NB4 (cell line): ENCODE measurements around the gene FCRL3.

Experiments
- DNase-seq: peaks from one replicate; pipeline ENCODE4 v3.0.0; 2010; ENCODE audit warnings: low read depth
- H3K4me3 ChIP-seq: one replicate; pipeline ENCODE4 v1.5.1; 2011; ENCODE audit warnings: mild to moderate bottlenecking, low read depth, low read length, moderate library complexity
- CTCF ChIP-seq: IDR thresholded peaks from one replicate; pipeline ENCODE4 v1.5.1; 2012; ENCODE audit warnings: low read depth, low read length
- MAX ChIP-seq: IDR thresholded peaks from 2 replicates; pipeline ENCODE4 v1.6.1; 2011; ENCODE audit warnings: low read depth, low read length
- MYC ChIP-seq: IDR thresholded peaks from 2 replicates; pipeline ENCODE4 v1.6.1; 2011; ENCODE audit warnings: low read depth, low read length
- POLR2A ChIP-seq: IDR thresholded peaks from 2 replicates; pipeline ENCODE4 v1.6.1; 2011; ENCODE audit warnings: mild to moderate bottlenecking; ENCODE audit not compliant: insufficient read length; ENCODE audit errors: extremely low read depth

Gene FCRL3

GRCh38 chr1:157725221-157725577 lies 24.6 kb upstream of the FCRL3 start:
- DNase-seq, result peak; percentile 2
- TF ChIP-seq POLR2A, result no peak
- no peak for TF ChIP-seq CTCF
- no peak for TF ChIP-seq MAX
- no peak for TF ChIP-seq MYC
- H3K4me3 ChIP-seq, result no peak overlapping the region

DNA sequence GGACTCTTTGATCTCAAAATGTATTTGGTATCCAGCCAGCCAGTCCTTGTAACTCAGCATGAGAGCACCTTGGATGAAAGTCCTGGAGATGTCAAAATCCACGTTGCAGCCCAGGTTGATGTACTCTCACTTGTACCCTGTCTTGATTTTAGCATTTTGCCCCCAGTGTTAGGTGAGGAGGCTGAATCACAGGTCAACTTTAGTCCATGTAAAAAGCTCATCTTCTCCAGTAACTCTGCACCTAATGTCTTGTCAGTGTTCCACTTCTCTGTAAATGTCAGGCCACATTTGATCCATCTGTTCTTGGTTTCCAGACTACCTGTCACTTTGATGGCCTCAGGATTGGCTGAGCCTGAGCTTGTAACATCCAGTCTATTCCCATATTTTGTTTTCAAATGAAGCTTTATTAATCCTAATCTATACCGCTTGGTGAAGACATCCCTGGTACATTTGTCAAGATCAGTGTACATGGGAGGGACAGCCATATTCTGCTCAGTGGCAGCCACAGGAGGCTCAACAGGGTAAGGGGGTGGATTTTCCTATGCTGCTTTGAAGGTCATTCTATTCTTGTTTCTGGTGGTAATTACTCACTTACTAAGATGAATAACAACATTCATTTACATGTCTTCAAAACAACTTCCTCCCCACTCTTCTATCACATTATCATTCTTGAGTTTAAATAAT lies 24.1 kb upstream of the FCRL3 start:
- DNase-seq, result no peak

GRCh38 chr1:157723157-157723556 lies 22.6 kb upstream of the FCRL3 start:
- no peak overlapping the region for H3K4me3 ChIP-seq
- TF ChIP-seq CTCF, result no peak
- TF ChIP-seq MYC, result no peak
- TF ChIP-seq MAX, result no peak
- no peak for TF ChIP-seq POLR2A
- DNase-seq, result no peak

More for the DNA sequence above, 24.1 kb upstream of the FCRL3 start:
- no peak for TF ChIP-seq POLR2A
- no peak for TF ChIP-seq MYC
- TF ChIP-seq MAX, result no peak
- no peak for TF ChIP-seq CTCF
- H3K4me3 ChIP-seq, result no peak overlapping the region

GRCh38 chr1:157721985-157722384 lies 21.4 kb upstream of the FCRL3 start:
- no peak for DNase-seq
- H3K4me3 ChIP-seq, result no peak overlapping the region
- TF ChIP-seq MAX (no peak), POLR2A (no peak), MYC (no peak), CTCF (no peak)

DNA sequence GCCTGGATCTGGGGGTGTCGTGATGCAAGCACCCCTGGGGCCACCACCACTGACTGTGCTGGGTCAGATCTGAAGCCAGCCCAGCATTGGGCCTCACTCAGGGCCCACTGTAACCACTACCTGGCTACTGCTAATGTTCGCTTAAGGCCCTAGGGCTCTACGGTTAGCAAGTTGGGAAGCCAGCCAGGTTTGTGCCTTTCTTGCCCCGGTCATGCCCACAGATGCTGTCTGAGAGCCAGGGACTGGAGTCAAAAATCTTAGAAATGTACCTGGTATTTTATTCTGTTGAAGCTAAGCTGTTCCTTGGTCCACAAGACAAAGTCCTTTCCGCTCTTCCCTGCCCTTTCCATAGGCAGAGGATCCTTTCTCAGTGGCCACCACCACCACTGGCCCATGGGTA lies 15.2 kb upstream of the FCRL3 start:
- TF ChIP-seq POLR2A (no peak), MAX (no peak), MYC (no peak), CTCF (no peak)
- H3K4me3 ChIP-seq, result no peak overlapping the region
- no peak for DNase-seq

DNA sequence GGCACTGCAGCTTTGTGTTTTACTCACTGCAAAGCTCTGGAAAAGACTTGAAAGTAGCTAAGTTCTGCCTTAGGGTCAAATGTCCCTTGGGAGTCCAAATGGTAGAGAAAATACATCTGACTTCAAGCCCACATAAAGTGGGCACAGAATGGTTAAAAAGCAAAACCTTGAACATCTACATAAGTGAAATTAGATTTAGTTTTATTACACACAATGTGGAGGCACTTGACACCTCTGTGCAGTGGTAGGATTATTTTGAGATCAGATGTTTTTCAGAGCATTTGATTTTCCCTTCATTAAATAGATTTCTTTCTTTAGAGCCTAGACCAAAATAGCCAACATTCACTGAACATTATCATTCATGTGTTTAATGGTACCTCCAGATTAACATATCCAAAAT lies 11.2 kb upstream of the FCRL3 start:
- H3K4me3 ChIP-seq, result no peak overlapping the region
- TF ChIP-seq POLR2A (no peak), CTCF (no peak), MAX (no peak), MYC (no peak)
- no peak for DNase-seq
